Neural cell (in vitro differentiated cells): Measurements from ENCODE around the gene S1PR1. TPM values are rescaled to one million over a fixed set of nuclear protein-coding genes. Genes with fewer than 3 reads are reported as not detected.
"Not testable (repeated sequence)": the region's sequence is repeated elsewhere in the genome, so short reads cannot be mapped to it uniquely, and the experiment has no call there.

Experiments used
- H2AFZ ChIP-seq: fragments of 200-600, 300-800 bp; sonication (generic), shearing (Covaris generic); 2 replicates; pipeline ENCODE4 v1.6.0; 2014; ENCODE audit warnings: low read depth, mild to moderate bottlenecking, antibody characterized with exemption, low read length, moderate library complexity
- H3F3A ChIP-seq: fragments of 200-600 bp; shearing (Covaris generic); 2 replicates; pipeline ENCODE4 v1.6.1; 2016; ENCODE audit warnings: mild to moderate bottlenecking, moderate library complexity, mixed read lengths, antibody characterized with exemption, low read length; ENCODE audit not compliant: insufficient read depth, poor library complexity, severe bottlenecking
- H3K27ac ChIP-seq: fragments of 200-600, 300-800 bp; sonication (generic), shearing (Covaris generic); 2 replicates; pipeline ENCODE4 v1.5.1; 2014; ENCODE audit warnings: mild to moderate bottlenecking, low read length, moderate library complexity
- H3K27me3 ChIP-seq: fragments of 300-800, 200-600 bp; sonication (generic), shearing (Covaris generic); 2 replicates; pipeline ENCODE4 v1.6.0; 2014; ENCODE audit warnings: mild to moderate bottlenecking, low read depth, low read length, moderate library complexity; ENCODE audit not compliant: insufficient read depth
- H3K36me3 ChIP-seq: fragments of 300-800, 200-600 bp; sonication (generic), shearing (Covaris generic); 2 replicates; pipeline ENCODE4 v1.5.1; 2014; ENCODE audit warnings: mild to moderate bottlenecking, antibody characterized with exemption, low read length, moderate library complexity; ENCODE audit not compliant: insufficient read depth
- H3K4me2 ChIP-seq: fragments of 300-800, 200-600 bp; sonication (generic), shearing (Covaris generic); 2 replicates; pipeline ENCODE4 v1.6.0; 2014; ENCODE audit warnings: mild to moderate bottlenecking, low read length
- H3K4me3 ChIP-seq: fragments of 300-800, 200-600 bp; sonication (generic), shearing (Covaris generic); 2 replicates; pipeline ENCODE4 v1.5.1; 2014; ENCODE audit warnings: mild to moderate bottlenecking, low read length, moderate library complexity
- H3K79me2 ChIP-seq: fragments of 200-600 bp; shearing (Covaris generic); replicated peaks from 2 replicates; pipeline ENCODE4 v1.6.0; 2014; ENCODE audit warnings: mild to moderate bottlenecking, low read length, moderate library complexity; ENCODE audit not compliant: insufficient read depth
- H3K9ac ChIP-seq: fragments of 300-800, 200-600 bp; sonication (generic), shearing (Covaris generic); 2 replicates; pipeline ENCODE4 v1.6.1; 2016; ENCODE audit warnings: mild to moderate bottlenecking, low read length, mixed read lengths
- H3K9me2 ChIP-seq: fragments of 200-600 bp; shearing (Covaris generic); 2 replicates; pipeline ENCODE4 v1.6.1; 2016; ENCODE audit warnings: mild to moderate bottlenecking, low read length, mixed read lengths; ENCODE audit not compliant: insufficient read depth
- H3K9me3 ChIP-seq: fragments of 200-600, 300-800 bp; sonication (generic), shearing (Covaris generic); 2 replicates; pipeline ENCODE4 v1.6.1; 2016; ENCODE audit warnings: mild to moderate bottlenecking, mixed run types, low read length, moderate library complexity, mixed read lengths
- H4K20me1 ChIP-seq: fragments of 200-600 bp; shearing (Covaris generic); 2 replicates; pipeline ENCODE4 v1.6.1; 2016; ENCODE audit warnings: mild to moderate bottlenecking, mixed run types; ENCODE audit not compliant: insufficient read depth
- EP300 ChIP-seq: fragments of 450-650 bp; conservative IDR thresholded peaks from 2 replicates; pipeline ENCODE4 v1.6.1; 2014; ENCODE audit warnings: antibody characterized with exemption, mild to moderate bottlenecking, moderate library complexity; ENCODE audit not compliant: poor library complexity, severe bottlenecking
- EZH2 ChIP-seq: fragments of 200-600, 300-800 bp; shearing (Covaris generic), sonication (generic); IDR thresholded peaks from 2 replicates; pipeline ENCODE4 v1.6.1; 2014; ENCODE audit warnings: antibody characterized with exemption, low read length, borderline replicate concordance, mild to moderate bottlenecking; ENCODE audit not compliant: insufficient read depth, poor library complexity, severe bottlenecking
- MXI1 ChIP-seq: fragments of 450-650 bp; conservative IDR thresholded peaks from 2 replicates; pipeline ENCODE4 v1.6.1; 2014; ENCODE audit warnings: antibody characterized with exemption, mild to moderate bottlenecking; ENCODE audit not compliant: poor library complexity, severe bottlenecking
- POLR2AphosphoS5 ChIP-seq: IDR thresholded peaks from 2 replicates; pipeline ENCODE4 v1.6.1; 2012
- RAD21 ChIP-seq: fragments of 450-650 bp; conservative IDR thresholded peaks from 2 replicates; pipeline ENCODE4 v1.6.1; 2014; ENCODE audit warnings: antibody characterized with exemption, mild to moderate bottlenecking, moderate library complexity
- SMC3 ChIP-seq: fragments of 450-650 bp; conservative IDR thresholded peaks from 2 replicates; pipeline ENCODE4 v1.6.1; 2014; ENCODE audit warnings: antibody characterized with exemption, mild to moderate bottlenecking, moderate library complexity; ENCODE audit not compliant: poor library complexity
- TAF1 ChIP-seq: IDR thresholded peaks from 2 replicates; pipeline ENCODE4 v1.6.1; 2012; ENCODE audit warnings: low read depth
- polyA plus RNA-seq: library from polyadenylated mRNA; depleted of rRNA; stranded (reverse); fragments of >200 nt; gene quantifications from 2 replicates; pipeline ENCODE4 v1.2.3, GENCODE V29; 2014
- TF ChIP-seq, protein P1 (sequence below): IDR thresholded peaks from 2 replicates; pipeline ENCODE4 v1.6.1; 2012; ENCODE audit warnings: borderline replicate concordance
- TF ChIP-seq, protein P2 (sequence below): fragments of 450-650 bp; IDR thresholded peaks from 2 replicates; pipeline ENCODE4 v1.5.1; 2014; ENCODE audit warnings: antibody characterized with exemption, mild to moderate bottlenecking, moderate library complexity; ENCODE audit not compliant: poor library complexity, severe bottlenecking

S1PR1 gene
- polyA plus RNA-seq, 1 donor from 2014 or later, result not detected

DNA sequence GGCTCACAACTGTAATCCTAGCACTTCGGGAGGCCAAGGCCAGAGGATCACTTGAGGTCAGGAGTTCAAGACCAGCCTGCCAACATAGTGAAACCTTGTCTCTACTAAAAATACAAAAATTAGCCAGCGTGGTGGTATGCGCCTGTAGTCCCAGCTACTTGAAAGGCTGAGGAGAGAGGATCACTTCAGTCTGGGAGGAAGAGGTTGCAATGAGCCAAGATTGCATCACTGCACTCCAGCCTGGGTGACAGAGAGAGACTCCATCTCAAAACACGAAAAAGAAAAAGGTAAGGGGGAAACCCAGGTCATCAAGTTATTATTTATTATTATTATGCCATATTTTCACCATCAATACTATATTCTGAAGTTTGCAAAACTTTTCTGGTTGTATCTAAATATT is 30.7 kb upstream of the S1PR1 start:
- not testable (repeated sequence) for H3K27me3 ChIP-seq, H3K79me2 ChIP-seq, H3K4me3 ChIP-seq, H3F3A ChIP-seq, H3K9me2 ChIP-seq, H4K20me1 ChIP-seq, H3K9me3 ChIP-seq, H3K27ac ChIP-seq, H3K4me2 ChIP-seq, H3K9ac ChIP-seq, H2AFZ ChIP-seq, H3K36me3 ChIP-seq

DNA sequence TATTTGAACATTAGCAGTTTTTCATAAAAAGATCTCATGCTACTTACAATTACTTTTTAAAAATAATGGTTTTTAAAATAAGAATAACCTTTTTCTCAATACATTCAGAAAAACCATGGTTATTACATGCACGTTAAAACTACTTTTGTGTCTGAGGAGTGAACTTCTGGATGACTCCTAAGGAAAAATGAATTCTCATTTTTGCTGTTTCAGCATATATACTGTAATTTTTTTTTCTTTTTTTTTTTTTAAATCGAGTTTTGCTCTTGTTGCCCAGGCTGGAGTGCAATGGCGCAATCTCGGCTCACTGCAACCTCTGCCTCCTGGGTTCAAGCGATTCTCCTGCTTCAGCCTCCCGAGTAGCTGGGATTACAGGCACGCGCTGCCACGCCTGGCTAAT is 29.5 kb upstream of the S1PR1 start:
- not testable (repeated sequence) for H3K9me2 ChIP-seq, H3K27me3 ChIP-seq, H3K27ac ChIP-seq

DNA sequence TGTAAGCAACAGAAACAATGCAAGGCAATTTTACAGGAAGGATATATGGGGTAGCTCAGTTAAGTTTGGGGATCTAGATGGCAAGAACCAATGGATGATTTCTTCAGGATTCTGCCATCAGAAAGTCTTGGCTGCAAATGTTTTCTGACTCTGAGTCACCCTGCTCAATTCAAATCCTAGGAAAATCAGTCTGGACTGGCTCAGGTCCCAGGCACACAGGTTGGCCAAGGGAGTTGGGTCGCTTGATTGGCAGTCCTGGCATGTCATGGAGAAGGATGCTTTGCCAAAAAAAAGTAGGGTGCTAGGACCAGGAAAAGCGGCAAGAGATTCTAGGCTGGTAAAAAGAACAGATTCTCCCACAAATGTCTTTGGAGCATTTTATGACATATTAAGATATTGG is 28.9 kb upstream of the S1PR1 start:
- Histone ChIP-seq H3K27me3 (no peaks in the 10 kb centered on the region), H3K79me2 (no peaks in the 10 kb centered on the region), H3K9me3 (no peaks in the 10 kb centered on the region), H3K9me2 (no peaks in the 10 kb centered on the region), H3K4me3 (no peak overlapping the region), H3K27ac (no peak overlapping the region), H3K4me2 (no peak overlapping the region), H4K20me1 (no peaks in the 10 kb centered on the region), H3K36me3 (no peaks in the 10 kb centered on the region), H2AFZ (no peak overlapping the region), H3K9ac (no peak overlapping the region), H3F3A (no peaks in the 10 kb centered on the region)
- TF ChIP-seq EP300, result no peak
- no peak for TF ChIP-seq SMC3
- TF ChIP-seq, protein P1, sequence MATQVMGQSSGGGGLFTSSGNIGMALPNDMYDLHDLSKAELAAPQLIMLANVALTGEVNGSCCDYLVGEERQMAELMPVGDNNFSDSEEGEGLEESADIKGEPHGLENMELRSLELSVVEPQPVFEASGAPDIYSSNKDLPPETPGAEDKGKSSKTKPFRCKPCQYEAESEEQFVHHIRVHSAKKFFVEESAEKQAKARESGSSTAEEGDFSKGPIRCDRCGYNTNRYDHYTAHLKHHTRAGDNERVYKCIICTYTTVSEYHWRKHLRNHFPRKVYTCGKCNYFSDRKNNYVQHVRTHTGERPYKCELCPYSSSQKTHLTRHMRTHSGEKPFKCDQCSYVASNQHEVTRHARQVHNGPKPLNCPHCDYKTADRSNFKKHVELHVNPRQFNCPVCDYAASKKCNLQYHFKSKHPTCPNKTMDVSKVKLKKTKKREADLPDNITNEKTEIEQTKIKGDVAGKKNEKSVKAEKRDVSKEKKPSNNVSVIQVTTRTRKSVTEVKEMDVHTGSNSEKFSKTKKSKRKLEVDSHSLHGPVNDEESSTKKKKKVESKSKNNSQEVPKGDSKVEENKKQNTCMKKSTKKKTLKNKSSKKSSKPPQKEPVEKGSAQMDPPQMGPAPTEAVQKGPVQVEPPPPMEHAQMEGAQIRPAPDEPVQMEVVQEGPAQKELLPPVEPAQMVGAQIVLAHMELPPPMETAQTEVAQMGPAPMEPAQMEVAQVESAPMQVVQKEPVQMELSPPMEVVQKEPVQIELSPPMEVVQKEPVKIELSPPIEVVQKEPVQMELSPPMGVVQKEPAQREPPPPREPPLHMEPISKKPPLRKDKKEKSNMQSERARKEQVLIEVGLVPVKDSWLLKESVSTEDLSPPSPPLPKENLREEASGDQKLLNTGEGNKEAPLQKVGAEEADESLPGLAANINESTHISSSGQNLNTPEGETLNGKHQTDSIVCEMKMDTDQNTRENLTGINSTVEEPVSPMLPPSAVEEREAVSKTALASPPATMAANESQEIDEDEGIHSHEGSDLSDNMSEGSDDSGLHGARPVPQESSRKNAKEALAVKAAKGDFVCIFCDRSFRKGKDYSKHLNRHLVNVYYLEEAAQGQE, result no peak
- no peak for TF ChIP-seq RAD21
- no peak for TF ChIP-seq EZH2
- TF ChIP-seq MXI1, result no peak
- TF ChIP-seq, protein P2, sequence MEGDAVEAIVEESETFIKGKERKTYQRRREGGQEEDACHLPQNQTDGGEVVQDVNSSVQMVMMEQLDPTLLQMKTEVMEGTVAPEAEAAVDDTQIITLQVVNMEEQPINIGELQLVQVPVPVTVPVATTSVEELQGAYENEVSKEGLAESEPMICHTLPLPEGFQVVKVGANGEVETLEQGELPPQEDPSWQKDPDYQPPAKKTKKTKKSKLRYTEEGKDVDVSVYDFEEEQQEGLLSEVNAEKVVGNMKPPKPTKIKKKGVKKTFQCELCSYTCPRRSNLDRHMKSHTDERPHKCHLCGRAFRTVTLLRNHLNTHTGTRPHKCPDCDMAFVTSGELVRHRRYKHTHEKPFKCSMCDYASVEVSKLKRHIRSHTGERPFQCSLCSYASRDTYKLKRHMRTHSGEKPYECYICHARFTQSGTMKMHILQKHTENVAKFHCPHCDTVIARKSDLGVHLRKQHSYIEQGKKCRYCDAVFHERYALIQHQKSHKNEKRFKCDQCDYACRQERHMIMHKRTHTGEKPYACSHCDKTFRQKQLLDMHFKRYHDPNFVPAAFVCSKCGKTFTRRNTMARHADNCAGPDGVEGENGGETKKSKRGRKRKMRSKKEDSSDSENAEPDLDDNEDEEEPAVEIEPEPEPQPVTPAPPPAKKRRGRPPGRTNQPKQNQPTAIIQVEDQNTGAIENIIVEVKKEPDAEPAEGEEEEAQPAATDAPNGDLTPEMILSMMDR, result no peak
- TF ChIP-seq TAF1, result no peak
- TF ChIP-seq POLR2AphosphoS5, result no peak

More for the DNA sequence above, 29.5 kb upstream of the S1PR1 start:
- not testable (repeated sequence) for H3K4me2 ChIP-seq, H3F3A ChIP-seq, H3K4me3 ChIP-seq, H3K9ac ChIP-seq, H2AFZ ChIP-seq, H3K36me3 ChIP-seq, H3K9me3 ChIP-seq, H3K79me2 ChIP-seq, H4K20me1 ChIP-seq
